RWPE2 (cell line): ENCODE measurements around the gene CDHR1.

Experiments used
- ATAC-seq: fragments of 200-7000 bp; cut with Tn5 transposase; 3 replicates; pipeline ENCODE4 v1.9.1; 2021; ENCODE audit warnings: low read depth
- DNase-seq: peaks from one replicate; pipeline ENCODE4 v3.0.0-alpha.2; 2020; ENCODE audit warnings: low spot score
- H3K27ac ChIP-seq: fragments of 450-650 bp; 2 replicates; pipeline ENCODE4 v1.5.1; 2017; ENCODE audit warnings: mild to moderate bottlenecking; ENCODE audit not compliant: poor library complexity, severe bottlenecking
- H3K27me3 ChIP-seq: fragments of 250-450 bp; sonication (Bioruptor Pico); 2 replicates; pipeline ENCODE4 v1.5.1; 2021; ENCODE audit warnings: mild to moderate bottlenecking, moderate library complexity; ENCODE audit not compliant: insufficient read depth, poor library complexity, severe bottlenecking
- H3K36me3 ChIP-seq: fragments of 250-450 bp; sonication (Bioruptor Pico); 2 replicates; pipeline ENCODE4 v1.5.1; 2020; ENCODE audit warnings: low read depth, mild to moderate bottlenecking, moderate library complexity
- H3K4me1 ChIP-seq: fragments of 250-450 bp; sonication (Bioruptor Pico); 2 replicates; pipeline ENCODE4 v1.5.1; 2021; ENCODE audit warnings: mild to moderate bottlenecking, moderate library complexity; ENCODE audit not compliant: insufficient read depth, poor library complexity, severe bottlenecking
- H3K4me3 ChIP-seq: fragments of 250-450 bp; sonication (Bioruptor Pico); 2 replicates; pipeline ENCODE4 v1.5.1; 2021; ENCODE audit warnings: mild to moderate bottlenecking, moderate library complexity; ENCODE audit not compliant: severe bottlenecking
- H3K9me3 ChIP-seq: fragments of 250-450 bp; sonication (Bioruptor Pico); 2 replicates; pipeline ENCODE4 v1.5.1; 2021; ENCODE audit warnings: mild to moderate bottlenecking, moderate library complexity; ENCODE audit not compliant: severe bottlenecking
- TF ChIP-seq, protein P1 (sequence below): fragments of 450-650 bp; IDR thresholded peaks from one replicate; pipeline ENCODE4 v1.5.1; 2017; ENCODE audit warnings: mild to moderate bottlenecking, moderate library complexity; ENCODE audit not compliant: poor library complexity, severe bottlenecking

The CDHR1 gene

GRCh38 chr10:84224411-84225028 is 30.2 kb downstream of the CDHR1 start:
- DNase-seq (no peak), ATAC-seq (no peak)
- no peaks in the 10 kb centered on the region for H3K9me3 ChIP-seq
- no peaks in the 10 kb centered on the region for H3K36me3 ChIP-seq
- TF ChIP-seq, protein P1, sequence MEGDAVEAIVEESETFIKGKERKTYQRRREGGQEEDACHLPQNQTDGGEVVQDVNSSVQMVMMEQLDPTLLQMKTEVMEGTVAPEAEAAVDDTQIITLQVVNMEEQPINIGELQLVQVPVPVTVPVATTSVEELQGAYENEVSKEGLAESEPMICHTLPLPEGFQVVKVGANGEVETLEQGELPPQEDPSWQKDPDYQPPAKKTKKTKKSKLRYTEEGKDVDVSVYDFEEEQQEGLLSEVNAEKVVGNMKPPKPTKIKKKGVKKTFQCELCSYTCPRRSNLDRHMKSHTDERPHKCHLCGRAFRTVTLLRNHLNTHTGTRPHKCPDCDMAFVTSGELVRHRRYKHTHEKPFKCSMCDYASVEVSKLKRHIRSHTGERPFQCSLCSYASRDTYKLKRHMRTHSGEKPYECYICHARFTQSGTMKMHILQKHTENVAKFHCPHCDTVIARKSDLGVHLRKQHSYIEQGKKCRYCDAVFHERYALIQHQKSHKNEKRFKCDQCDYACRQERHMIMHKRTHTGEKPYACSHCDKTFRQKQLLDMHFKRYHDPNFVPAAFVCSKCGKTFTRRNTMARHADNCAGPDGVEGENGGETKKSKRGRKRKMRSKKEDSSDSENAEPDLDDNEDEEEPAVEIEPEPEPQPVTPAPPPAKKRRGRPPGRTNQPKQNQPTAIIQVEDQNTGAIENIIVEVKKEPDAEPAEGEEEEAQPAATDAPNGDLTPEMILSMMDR = no peak
- no peaks in the 10 kb centered on the region for H3K27me3 ChIP-seq
- H3K27ac ChIP-seq = no peak overlapping the region
- no peaks in the 10 kb centered on the region for H3K4me1 ChIP-seq
- no peak overlapping the region for H3K4me3 ChIP-seq

GRCh38 chr10:84225427-84226173 is 31.3 kb downstream of the CDHR1 start, which contains the start of gene LRIT2:
Gene LRIT2 (minus strand): TSS chr10:84225544. CDS start chr10:84225520, 24 bp downstream.
- no peak for DNase-seq
- Histone ChIP-seq H3K27me3 (no peaks in the 10 kb centered on the region), H3K27ac (no peak within 1 kb of the TSS), H3K36me3 (no peaks in the 10 kb centered on the region), H3K4me1 (no peaks in the 10 kb centered on the region), H3K4me3 (no peak within 1 kb of the TSS), H3K9me3 (no peaks in the 10 kb centered on the region)
- TF ChIP-seq, protein P1 = no peak
- no peak for ATAC-seq

- H3K9me3 ChIP-seq = no peaks in the 10 kb centered on the region
- TF ChIP-seq, protein P1 = no peak
- ATAC-seq (no peak), DNase-seq (no peak)
- no peak overlapping the region for H3K27ac ChIP-seq
- H3K4me1 ChIP-seq = no peaks in the 10 kb centered on the region
- no peak overlapping the region for H3K4me3 ChIP-seq
- no peaks in the 10 kb centered on the region for H3K36me3 ChIP-seq
- H3K27me3 ChIP-seq = no peaks in the 10 kb centered on the region
Measured at GRCh38 chr10:84226616-84227015, 32.3 kb downstream of the CDHR1 start.

GRCh38 chr10:84227810-84228209 is 33.5 kb downstream of the CDHR1 start:
- ATAC-seq = no peak
- no peaks in the 10 kb centered on the region for H3K27me3 ChIP-seq
- no peaks in the 10 kb centered on the region for H3K36me3 ChIP-seq
- TF ChIP-seq, protein P1 = no peak
- H3K4me1 ChIP-seq = no peaks in the 10 kb centered on the region
- no peak for DNase-seq
- no peak overlapping the region for H3K4me3 ChIP-seq
- H3K27ac ChIP-seq = no peak overlapping the region
- no peaks in the 10 kb centered on the region for H3K9me3 ChIP-seq

DNA sequence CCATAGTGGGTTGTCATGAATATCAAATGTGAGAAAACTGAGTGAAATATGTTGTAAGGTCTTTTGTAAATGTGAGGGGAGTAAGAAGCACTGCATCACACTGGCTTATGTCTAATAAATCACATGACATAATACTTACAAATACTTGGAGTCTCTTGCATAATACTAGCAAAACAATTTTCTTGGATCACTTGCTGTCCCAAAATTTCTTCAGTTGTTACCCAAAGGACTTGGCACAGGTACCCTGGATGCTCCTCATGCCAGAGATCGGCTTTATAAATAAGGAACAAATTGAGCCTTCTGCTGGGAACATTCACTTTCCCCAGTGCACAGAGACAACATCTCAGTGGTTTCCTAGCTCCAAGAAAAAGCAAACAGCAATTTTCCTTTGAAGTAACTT is 36.0 kb downstream of the CDHR1 start:
- no peak for DNase-seq
- Histone ChIP-seq H3K36me3 (no peaks in the 10 kb centered on the region), H3K27me3 (no peaks in the 10 kb centered on the region), H3K27ac (no peak overlapping the region), H3K4me1 (no peaks in the 10 kb centered on the region), H3K4me3 (no peak overlapping the region), H3K9me3 (no peaks in the 10 kb centered on the region)
- TF ChIP-seq, protein P1 = no peak
- no peak for ATAC-seq
